Left ventricle myocardium inferior (tissue), 1 donor: ENCODE results near the gene HPGDS. TPM values are rescaled to one million over a fixed set of nuclear protein-coding genes. Genes with fewer than 3 reads are reported as not detected.

Source experiments
- DNase-seq: peaks from one replicate; pipeline ENCODE4 v3.0.0-alpha.2; 2020
- H3K27ac ChIP-seq: fragments of 200-600 bp; replicated peaks from 2 replicates; pipeline ENCODE4 v1.8.0; 2021
- H3K27me3 ChIP-seq: fragments of 200-600 bp; 2 replicates; pipeline ENCODE4 v1.8.0; 2021; ENCODE audit warnings: low read depth
- H3K36me3 ChIP-seq: fragments of 200-600 bp; 2 replicates; pipeline ENCODE4 v1.8.0; 2021
- H3K4me1 ChIP-seq: fragments of 200-600 bp; 2 replicates; pipeline ENCODE4 v1.8.0; 2021
- H3K4me3 ChIP-seq: fragments of 200-600 bp; 2 replicates; pipeline ENCODE4 v1.8.0; 2021; ENCODE audit warnings: mild to moderate bottlenecking, moderate library complexity
- H3K9me3 ChIP-seq: fragments of 200-600 bp; replicated peaks from 2 replicates; pipeline ENCODE4 v1.8.0; 2021
- intact Hi-C: fragments of 100-400 bp; cut with micrococcal nuclease; formaldehyde crosslinking; loops from one replicate; pipeline ENCODE4 v1.11.0; 2022
- total RNA-seq: library from RNA; stranded (reverse); fragmentation: NEBNext Ultra II Directional; extraction: Animal tissue kit (Norgen Biotek cat#: 25700); gene quantifications from one replicate; pipeline ENCODE4 v1.2.1, GENCODE V29; 2021
- TF ChIP-seq, protein P1 (sequence below): fragments of 200-600 bp; IDR thresholded peaks from 2 replicates; pipeline ENCODE4 v1.8.0; 2021; ENCODE audit warnings: antibody characterized with exemption, mild to moderate bottlenecking, borderline replicate concordance
- donor health status: DM: no; HTN: yes; CAD: no; lungs with severe emphysema.

The HPGDS gene
- total RNA-seq, 1 donor from 2014 or later: 2.3 TPM

DNA sequence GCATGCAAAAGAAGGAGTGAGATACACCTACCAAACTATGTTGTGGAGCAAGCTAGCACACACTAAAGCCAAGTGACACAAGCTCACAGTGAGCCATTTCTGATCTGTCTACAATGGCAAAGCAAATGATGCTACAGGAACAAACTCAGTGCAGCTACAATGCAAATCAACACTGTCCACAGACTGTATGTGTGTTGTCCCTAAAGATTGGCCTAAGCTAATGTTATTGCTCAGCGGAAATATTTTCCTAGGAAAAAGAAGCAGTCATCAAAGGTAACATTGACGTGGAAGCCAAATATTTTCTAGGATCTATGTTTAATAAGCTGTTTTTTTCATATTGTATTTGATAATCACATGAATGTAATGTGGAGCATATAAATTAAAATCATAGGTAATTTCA, 34.7 kb upstream of the HPGDS start:
- no peak for DNase-seq
- Histone ChIP-seq H3K27me3 (no peaks in the 10 kb centered on the region), H3K27ac (no peak overlapping the region), H3K4me3 (no peak overlapping the region), H3K9me3 (no peaks in the 10 kb centered on the region), H3K36me3 (no peaks in the 10 kb centered on the region), H3K4me1 (no peaks in the 10 kb centered on the region)
- TF ChIP-seq, protein P1, sequence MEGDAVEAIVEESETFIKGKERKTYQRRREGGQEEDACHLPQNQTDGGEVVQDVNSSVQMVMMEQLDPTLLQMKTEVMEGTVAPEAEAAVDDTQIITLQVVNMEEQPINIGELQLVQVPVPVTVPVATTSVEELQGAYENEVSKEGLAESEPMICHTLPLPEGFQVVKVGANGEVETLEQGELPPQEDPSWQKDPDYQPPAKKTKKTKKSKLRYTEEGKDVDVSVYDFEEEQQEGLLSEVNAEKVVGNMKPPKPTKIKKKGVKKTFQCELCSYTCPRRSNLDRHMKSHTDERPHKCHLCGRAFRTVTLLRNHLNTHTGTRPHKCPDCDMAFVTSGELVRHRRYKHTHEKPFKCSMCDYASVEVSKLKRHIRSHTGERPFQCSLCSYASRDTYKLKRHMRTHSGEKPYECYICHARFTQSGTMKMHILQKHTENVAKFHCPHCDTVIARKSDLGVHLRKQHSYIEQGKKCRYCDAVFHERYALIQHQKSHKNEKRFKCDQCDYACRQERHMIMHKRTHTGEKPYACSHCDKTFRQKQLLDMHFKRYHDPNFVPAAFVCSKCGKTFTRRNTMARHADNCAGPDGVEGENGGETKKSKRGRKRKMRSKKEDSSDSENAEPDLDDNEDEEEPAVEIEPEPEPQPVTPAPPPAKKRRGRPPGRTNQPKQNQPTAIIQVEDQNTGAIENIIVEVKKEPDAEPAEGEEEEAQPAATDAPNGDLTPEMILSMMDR: no peak
- intact Hi-C loops: no loop called here

DNA sequence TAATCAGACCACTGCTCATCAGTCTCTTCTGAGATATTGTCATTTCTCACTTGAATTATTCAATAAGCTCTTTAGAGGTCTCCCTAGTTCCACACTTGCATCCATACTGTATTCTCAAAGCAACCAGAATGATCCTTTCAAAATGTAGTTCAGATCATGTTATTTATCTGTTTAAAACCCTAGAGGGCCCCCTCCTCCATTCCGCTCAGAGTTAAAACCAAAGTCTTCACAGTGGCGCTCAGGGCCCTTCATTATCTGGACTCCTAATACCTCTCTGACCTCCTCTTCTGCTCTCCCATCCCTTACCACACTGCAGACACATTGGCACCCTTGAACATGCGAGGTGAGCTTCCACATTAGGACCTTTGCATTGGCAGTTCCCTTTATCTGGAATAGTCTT, 32.7 kb upstream of the HPGDS start:
- intact Hi-C loops: no loop called here
- H3K27ac ChIP-seq: no peak overlapping the region
- no peaks in the 10 kb centered on the region for H3K27me3 ChIP-seq

DNA sequence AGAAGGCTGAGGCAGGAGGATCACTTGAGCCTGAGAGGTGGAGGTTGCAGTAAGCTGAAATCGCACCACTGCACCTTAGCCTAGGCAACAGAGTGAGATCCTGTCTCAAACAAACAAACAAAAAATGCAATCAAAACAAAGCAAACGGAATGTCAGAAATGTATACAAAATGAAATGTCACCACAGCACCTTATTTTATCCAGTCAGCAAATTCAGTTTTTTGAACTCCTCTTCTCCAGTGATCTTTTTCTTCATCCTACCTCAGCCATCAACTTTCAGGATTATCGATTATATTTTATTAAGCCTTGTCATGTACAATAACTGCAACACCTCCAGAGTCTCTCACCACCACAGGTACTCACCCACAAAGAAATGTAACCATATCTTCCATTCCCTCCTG, 31.1 kb upstream of the HPGDS start:
- Histone ChIP-seq H3K4me3 (no peak overlapping the region), H3K36me3 (no peaks in the 10 kb centered on the region), H3K27ac (no peak overlapping the region), H3K9me3 (no peaks in the 10 kb centered on the region), H3K27me3 (no peaks in the 10 kb centered on the region), H3K4me1 (no peaks in the 10 kb centered on the region)
- no peak for DNase-seq
- intact Hi-C loops: no loop called here
- TF ChIP-seq, protein P1: no peak

More for the DNA sequence above, 32.7 kb upstream of the HPGDS start:
- Histone ChIP-seq H3K4me1 (no peaks in the 10 kb centered on the region), H3K9me3 (no peaks in the 10 kb centered on the region), H3K4me3 (no peak overlapping the region), H3K36me3 (no peaks in the 10 kb centered on the region)
- DNase-seq: no peak
- TF ChIP-seq, protein P1: peak; percentile 17

DNA sequence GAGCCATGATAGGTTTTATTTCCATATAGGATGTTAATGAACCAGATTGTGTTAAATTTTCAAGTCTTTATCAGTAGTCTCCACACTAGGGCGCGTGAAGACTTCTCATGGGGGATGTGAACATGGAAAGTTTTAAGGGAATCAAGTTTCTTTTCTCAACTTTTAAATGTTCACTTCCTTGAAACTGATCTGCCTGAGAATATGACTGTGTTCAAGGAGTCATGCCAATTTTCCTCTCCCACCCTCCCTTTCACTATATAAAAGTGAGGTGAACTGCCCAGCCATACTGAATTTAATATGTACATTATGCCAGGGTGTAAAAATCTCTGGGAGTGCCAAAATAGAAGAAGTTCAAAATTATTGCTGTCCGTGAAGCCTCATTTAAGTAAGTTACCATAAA, 30.4 kb upstream of the HPGDS start:
- no peak overlapping the region for H3K4me3 ChIP-seq
- intact Hi-C loops: no loop called here

DNA sequence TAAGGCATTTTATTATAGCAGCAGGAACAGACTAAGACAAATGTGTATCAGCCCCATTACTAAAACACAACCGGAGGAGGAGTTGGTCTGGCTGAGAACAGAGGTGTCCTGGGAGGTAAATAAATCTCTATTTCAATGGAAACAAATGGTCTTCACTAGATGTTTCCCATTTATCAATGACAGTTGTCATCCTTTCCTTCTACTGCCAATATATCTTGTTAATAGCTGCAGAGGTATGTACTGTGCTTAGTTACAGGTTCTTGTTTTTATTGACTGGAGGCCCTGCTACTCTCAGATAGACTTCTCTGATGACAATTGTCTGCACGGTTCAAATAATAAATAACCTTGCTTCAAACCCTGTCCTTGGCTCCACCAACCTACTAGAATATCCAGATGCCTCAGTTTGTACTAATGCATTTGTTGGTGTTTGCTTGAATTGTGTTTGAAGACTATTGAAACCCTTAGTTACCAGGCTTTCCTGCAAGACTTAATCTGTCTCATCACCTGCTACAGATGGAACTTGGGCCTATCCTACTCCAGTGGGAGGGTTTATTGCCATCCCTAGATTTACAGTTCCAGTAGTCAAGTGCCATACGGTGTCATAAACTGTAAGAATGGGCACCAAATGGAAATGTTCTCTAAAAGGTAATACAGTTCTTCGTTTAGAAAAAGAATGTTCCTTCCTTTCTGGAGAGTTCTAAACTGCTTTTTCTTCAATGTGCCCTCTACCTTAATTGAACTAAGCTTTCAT, 29.8 kb upstream of the HPGDS start:
- Histone ChIP-seq H3K36me3 (no peaks in the 10 kb centered on the region), H3K4me3 (no peak overlapping the region), H3K9me3 (no peaks in the 10 kb centered on the region), H3K4me1 (no peaks in the 10 kb centered on the region), H3K27ac (no peak overlapping the region), H3K27me3 (no peaks in the 10 kb centered on the region)
- TF ChIP-seq, protein P1: no peak
- DNase-seq: no peak
- intact Hi-C loops: no loop called here

More for the DNA sequence above, 30.4 kb upstream of the HPGDS start:
- Histone ChIP-seq H3K9me3 (no peaks in the 10 kb centered on the region), H3K27me3 (no peaks in the 10 kb centered on the region), H3K27ac (no peak overlapping the region), H3K36me3 (no peaks in the 10 kb centered on the region), H3K4me1 (no peaks in the 10 kb centered on the region)
- TF ChIP-seq, protein P1: no peak
- no peak for DNase-seq
